GM15510 (cell line): ENCODE results near the gene STK32C.

Experiments used
- POLR2A ChIP-seq: IDR thresholded peaks from 3 replicates; pipeline ENCODE4 v1.6.1; 2011; ENCODE audit warnings: borderline replicate concordance; ENCODE audit not compliant: insufficient read length; ENCODE audit errors: extremely low read depth

The STK32C gene

GRCh38 chr10:132290631-132291030 lies 17.1 kb downstream of the STK32C start:
- no peak for TF ChIP-seq POLR2A

- TF ChIP-seq POLR2A = no peak
Measured at GRCh38 chr10:132289439-132289838, 18.3 kb downstream of the STK32C start.

GRCh38 chr10:132283604-132284382 lies 24.0 kb downstream of the STK32C start:
- no peak for TF ChIP-seq POLR2A

GRCh38 chr10:132282667-132283603 lies 24.8 kb downstream of the STK32C start:
- TF ChIP-seq POLR2A = no peak

GRCh38 chr10:132281915-132282666 lies 25.7 kb downstream of the STK32C start:
- no peak for TF ChIP-seq POLR2A

GRCh38 chr10:132280646-132281074 lies 27.1 kb downstream of the STK32C start:
- no peak for TF ChIP-seq POLR2A

GRCh38 chr10:132279873-132280645 lies 27.7 kb downstream of the STK32C start:
- no peak for TF ChIP-seq POLR2A

- no peak for TF ChIP-seq POLR2A
Measured at GRCh38 chr10:132277311-132277741, 30.4 kb downstream of the STK32C start.

GRCh38 chr10:132276706-132277105 lies 31.0 kb downstream of the STK32C start:
- no peak for TF ChIP-seq POLR2A

GRCh38 chr10:132276179-132276675 lies 31.5 kb downstream of the STK32C start:
- no peak for TF ChIP-seq POLR2A

- no peak for TF ChIP-seq POLR2A
Measured at GRCh38 chr10:132275426-132276178, 32.1 kb downstream of the STK32C start.

- no peak for TF ChIP-seq POLR2A
Measured at GRCh38 chr10:132274986-132275385, 32.8 kb downstream of the STK32C start.

- no peak for TF ChIP-seq POLR2A
Measured at GRCh38 chr10:132274581-132274980, 33.2 kb downstream of the STK32C start.
